HEK293 (cell line): ENCODE results near the gene RFTN1.
A peak's percentile ranks its signal among the peaks of the same experiment; 100 is the strongest.

Source experiments
- CTCF ChIA-PET: fragments of 350-600 bp; formaldehyde crosslinking; extraction: SDS; loops from one replicate; lab custom pipeline; 2021; ENCODE audit warnings: antibody characterized with exemption; lab: Yijun Ruan, JAX
- POLR2A ChIA-PET: fragments of 300-600 bp; formaldehyde crosslinking; extraction: SDS; loops from one replicate; lab custom pipeline; 2020; ENCODE audit warnings: antibody characterized with exemption, inconsistent platforms; lab: Yijun Ruan, JAX
- H3K27ac ChIP-seq: fragments of 200-500 bp; sonication (Bioruptor generic); 2 replicates; pipeline ENCODE4 v1.5.1; 2014; ENCODE audit warnings: low read depth, low read length, control low read depth, inconsistent platforms; ENCODE audit errors: extremely low read depth
- H3K36me3 ChIP-seq, 2 experiments: fragments of 200-500 bp in 1 of 2; sonication (Bioruptor generic) in 1 of 2; 1 replicate in 1 of 2; 2 replicates in 1 of 2; pipeline ENCODE4 v1.5.1; 2014 to 2017; ENCODE audit warnings: inconsistent platforms in 2 of 2, low read length in 2 of 2; ENCODE audit not compliant: control insufficient read depth in 2 of 2, insufficient read depth in 1 of 2
- H3K4me1 ChIP-seq: fragments of 200-500 bp; sonication (Bioruptor generic); 2 replicates; pipeline ENCODE4 v1.5.1; 2014; ENCODE audit warnings: mild to moderate bottlenecking, low read length, inconsistent platforms; ENCODE audit not compliant: control insufficient read depth, insufficient read depth
- H3K4me3 ChIP-seq: 2 replicates; pipeline ENCODE4 v1.5.1; 2011; ENCODE audit warnings: low read depth, mild to moderate bottlenecking, control low read depth, low read length, moderate library complexity
- H3K9me3 ChIP-seq: fragments of 200-500 bp; sonication (Bioruptor generic); 2 replicates; pipeline ENCODE4 v1.5.1; 2014; ENCODE audit warnings: low read depth, low read length, inconsistent platforms; ENCODE audit not compliant: control insufficient read depth, insufficient read depth
- GFI1B ChIP-seq: fragments of 450-650 bp; formaldehyde crosslinking; IDR thresholded peaks from 2 replicates; pipeline ENCODE4 v1.5.1; 2016; ENCODE audit warnings: missing biosample characterization, missing genetic modification characterization
- GLI4 ChIP-seq: fragments of 450-650 bp; formaldehyde crosslinking; IDR thresholded peaks from 2 replicates; pipeline ENCODE4 v1.5.1; 2016; ENCODE audit warnings: missing biosample characterization, missing genetic modification characterization
- GLIS2 ChIP-seq: fragments of 450-650 bp; formaldehyde crosslinking; IDR thresholded peaks from 2 replicates; pipeline ENCODE4 v1.5.1; 2016; ENCODE audit warnings: missing biosample characterization, missing genetic modification characterization
- INSM2 ChIP-seq: fragments of 450-650 bp; formaldehyde crosslinking; IDR thresholded peaks from 2 replicates; pipeline ENCODE4 v1.5.1; 2016; ENCODE audit warnings: missing biosample characterization, missing genetic modification characterization
- KLF1 ChIP-seq: fragments of 450-650 bp; formaldehyde crosslinking; IDR thresholded peaks from 2 replicates; pipeline ENCODE4 v1.5.1; 2016; ENCODE audit warnings: missing biosample characterization, missing genetic modification characterization
- MZF1 ChIP-seq: fragments of 450-650 bp; formaldehyde crosslinking; IDR thresholded peaks from 2 replicates; pipeline ENCODE4 v1.5.1; 2017; ENCODE audit warnings: missing biosample characterization, missing genetic modification characterization, borderline replicate concordance
- SETDB1 ChIP-seq: IDR thresholded peaks from one replicate; pipeline ENCODE4 v1.6.1; 2017; ENCODE audit warnings: mild to moderate bottlenecking, low read length, moderate library complexity, mixed read lengths; ENCODE audit not compliant: insufficient read length
- ZBTB10 ChIP-seq: fragments of 450-650 bp; formaldehyde crosslinking; IDR thresholded peaks from 2 replicates; pipeline ENCODE4 v1.5.1; 2016; ENCODE audit warnings: missing biosample characterization, missing genetic modification characterization
- ZBTB20 ChIP-seq: fragments of 450-650 bp; formaldehyde crosslinking; IDR thresholded peaks from 2 replicates; pipeline ENCODE4 v1.5.1; 2016; ENCODE audit warnings: missing biosample characterization, missing genetic modification characterization
- ZBTB26 ChIP-seq: fragments of 450-650 bp; formaldehyde crosslinking; optimal IDR thresholded peaks from 2 replicates; pipeline ENCODE3; 2016; ENCODE audit warnings: missing biosample characterization, mild to moderate bottlenecking, missing genetic modification characterization
- ZNF2 ChIP-seq: fragments of 450-650 bp; formaldehyde crosslinking; IDR thresholded peaks from 2 replicates; pipeline ENCODE4 v1.5.1; 2016; ENCODE audit warnings: missing biosample characterization, missing genetic modification characterization
- ZNF211 ChIP-seq: fragments of 450-650 bp; formaldehyde crosslinking; IDR thresholded peaks from 2 replicates; pipeline ENCODE4 v1.5.1; 2016; ENCODE audit warnings: low read depth, missing biosample characterization, missing genetic modification characterization
- ZNF214 ChIP-seq: fragments of 450-650 bp; formaldehyde crosslinking; IDR thresholded peaks from 2 replicates; pipeline ENCODE4 v1.5.1; 2017; ENCODE audit warnings: missing biosample characterization, mild to moderate bottlenecking, missing genetic modification characterization, borderline replicate concordance
- ZNF266 ChIP-seq: fragments of 450-650 bp; formaldehyde crosslinking; IDR thresholded peaks from 2 replicates; pipeline ENCODE4 v1.5.1; 2016; ENCODE audit warnings: missing biosample characterization, missing genetic modification characterization, low read depth
- ZNF311 ChIP-seq: fragments of 450-650 bp; formaldehyde crosslinking; IDR thresholded peaks from 2 replicates; pipeline ENCODE4 v1.5.1; 2017; ENCODE audit warnings: missing biosample characterization, missing genetic modification characterization, borderline replicate concordance
- ZNF335 ChIP-seq: fragments of 450-650 bp; formaldehyde crosslinking; conservative IDR thresholded peaks from 2 replicates; pipeline ENCODE4 v1.5.1; 2016; ENCODE audit warnings: missing biosample characterization, missing genetic modification characterization
- ZNF473 ChIP-seq: fragments of 450-650 bp; formaldehyde crosslinking; IDR thresholded peaks from 2 replicates; pipeline ENCODE4 v1.5.1; 2017; ENCODE audit warnings: missing biosample characterization, missing genetic modification characterization
- ZNF561 ChIP-seq: fragments of 450-650 bp; IDR thresholded peaks from 2 replicates; pipeline ENCODE4 v1.5.1; 2018; ENCODE audit warnings: missing biosample characterization, missing genetic modification characterization, borderline replicate concordance
- ZNF76 ChIP-seq: fragments of 450-650 bp; formaldehyde crosslinking; IDR thresholded peaks from 2 replicates; pipeline ENCODE4; 2016; ENCODE audit warnings: low read depth, missing biosample characterization, missing genetic modification characterization, borderline replicate concordance
- ZNF768 ChIP-seq: fragments of 450-650 bp; formaldehyde crosslinking; IDR thresholded peaks from 2 replicates; pipeline ENCODE4 v1.5.1; 2018; ENCODE audit warnings: missing biosample characterization, mild to moderate bottlenecking, missing genetic modification characterization
- ZNF837 ChIP-seq: fragments of 450-650 bp; formaldehyde crosslinking; IDR thresholded peaks from 2 replicates; pipeline ENCODE4 v1.5.1; 2016; ENCODE audit warnings: missing biosample characterization, missing genetic modification characterization

Gene RFTN1

GRCh38 chr3:16524196-16524595 lies 10.7 kb upstream of the RFTN1 start:
- CTCF ChIA-PET = no interaction called here
- Histone ChIP-seq H3K4me3 (no peak overlapping the region), H3K9me3 (no peaks in the 10 kb centered on the region), H3K27ac (no peak overlapping the region), H3K36me3 (no peaks in the 10 kb centered on the region), H3K4me1 (no peaks in the 10 kb centered on the region)
- TF ChIP-seq ZBTB26 (tag by site-specific recombination) (no peak), ZNF2 (tag by site-specific recombination) (no peak), GLIS2 (no peak), ZNF311 (no peak), SETDB1 (peak; percentile 54), ZNF76 (no peak)
- POLR2A ChIA-PET = no interaction called here

GRCh38 chr3:16523778-16524177 lies 10.3 kb upstream of the RFTN1 start:
- CTCF ChIA-PET = no interaction called here

GRCh38 chr3:16522834-16523233 lies 9.3 kb upstream of the RFTN1 start:
- CTCF ChIA-PET = no interaction called here
- no peak overlapping the region for H3K27ac ChIP-seq
- TF ChIP-seq ZNF768 (tag by site-specific recombination) (no peak), ZNF561 (tag by site-specific recombination) (no peak), ZNF311 (no peak), ZBTB10 (tag by site-specific recombination) (no peak), ZNF473 (tag by site-specific recombination) (no peak), GLI4 (no peak), ZNF837 (tag by site-specific recombination) (no peak)
- no peaks in the 10 kb centered on the region for H3K36me3 ChIP-seq
- H3K9me3 ChIP-seq = no peaks in the 10 kb centered on the region
- no peak overlapping the region for H3K4me3 ChIP-seq
- H3K4me1 ChIP-seq = no peaks in the 10 kb centered on the region
- POLR2A ChIA-PET = no interaction called here

More at GRCh38 chr3:16523778-16524177, 10.3 kb upstream of the RFTN1 start:
- Histone ChIP-seq H3K36me3 (no peaks in the 10 kb centered on the region), H3K4me3 (no peak overlapping the region), H3K27ac (no peak overlapping the region)
- POLR2A ChIA-PET = no interaction called here
- TF ChIP-seq GFI1B (tag by site-specific recombination) (no peak), ZNF266 (tag by site-specific recombination) (no peak)
- TF ChIP-seq, all 188 proteins: peak for 0
- no peaks in the 10 kb centered on the region for H3K9me3 ChIP-seq
- H3K4me1 ChIP-seq = no peaks in the 10 kb centered on the region

- ChIA-PET CTCF (interaction anchor here (0.7 to 1.0 kb wide), 3 partner anchors 11 to 432 kb away, joined by 3 read pairs; no protein-coding TSS in a partner anchor), POLR2A (no interaction called here)
- H3K4me3 ChIP-seq = no peak overlapping the region
- no peaks in the 10 kb centered on the region for H3K36me3 ChIP-seq
- H3K4me1 ChIP-seq = peaks cover 12% of the 10 kb centered on the region
- no peaks in the 10 kb centered on the region for H3K9me3 ChIP-seq
- H3K27ac ChIP-seq = no peak overlapping the region; the same call in 1 of the 2 replicates
- TF ChIP-seq INSM2 (tag by site-specific recombination) (no peak), KLF1 (no peak), ZNF335 (tag by site-specific recombination) (no peak), ZNF211 (no peak), ZNF214 (tag by site-specific recombination) (no peak), ZBTB20 (tag by site-specific recombination) (no peak), ZBTB26 (tag by site-specific recombination) (no peak), MZF1 (tag by site-specific recombination) (no peak)
Measured at GRCh38 chr3:16520970-16521881, 7.7 kb upstream of the RFTN1 start.
